GM19099 (cell line): ENCODE measurements around the gene WDFY3.

ENCODE experiments used
- POLR2A ChIP-seq: IDR thresholded peaks from 3 replicates; pipeline ENCODE4 v1.6.1; 2011; ENCODE audit warnings: low read depth; ENCODE audit not compliant: insufficient read length; ENCODE audit errors: extremely low read depth

The WDFY3 gene

DNA sequence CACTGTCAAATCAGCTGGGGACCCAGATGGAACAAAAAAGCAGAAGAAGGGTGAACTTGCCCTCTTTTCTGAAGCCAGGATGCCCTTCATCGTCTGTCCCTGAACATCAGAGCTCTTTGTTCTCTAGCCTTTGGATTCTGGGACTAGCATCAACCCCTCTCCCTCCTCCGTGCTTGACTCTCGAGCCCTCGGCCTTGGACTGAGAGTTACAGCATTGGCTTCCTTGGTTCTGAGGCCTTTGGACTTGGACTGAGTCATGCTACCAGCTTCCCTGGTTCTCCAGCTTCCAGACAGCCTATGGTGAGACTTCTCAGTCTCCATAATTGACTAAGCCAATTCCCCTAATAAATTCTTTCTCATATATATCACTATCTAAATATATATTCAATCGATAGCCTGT is 38.4 kb downstream of the WDFY3 start:
- TF ChIP-seq POLR2A: no peak

DNA sequence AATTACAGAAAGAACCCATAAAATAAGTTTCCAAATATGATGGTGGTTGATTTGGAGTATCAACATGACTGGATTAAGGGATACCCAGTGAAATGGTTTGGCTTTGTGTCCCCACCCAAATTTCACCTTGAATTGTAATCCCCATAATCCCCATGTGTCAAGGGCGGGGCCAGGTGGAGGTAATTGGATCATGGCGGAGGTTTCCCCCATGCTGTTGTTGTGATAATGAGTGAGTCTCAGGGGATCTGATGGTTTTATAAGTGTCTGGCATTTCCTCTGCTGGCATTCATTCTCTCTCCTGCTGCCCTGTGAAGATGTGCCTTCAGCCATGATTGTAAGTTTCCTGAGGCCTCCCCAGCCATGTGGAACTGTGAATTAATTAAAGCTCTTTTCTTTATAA is 39.1 kb downstream of the WDFY3 start:
- no peak for TF ChIP-seq POLR2A

DNA sequence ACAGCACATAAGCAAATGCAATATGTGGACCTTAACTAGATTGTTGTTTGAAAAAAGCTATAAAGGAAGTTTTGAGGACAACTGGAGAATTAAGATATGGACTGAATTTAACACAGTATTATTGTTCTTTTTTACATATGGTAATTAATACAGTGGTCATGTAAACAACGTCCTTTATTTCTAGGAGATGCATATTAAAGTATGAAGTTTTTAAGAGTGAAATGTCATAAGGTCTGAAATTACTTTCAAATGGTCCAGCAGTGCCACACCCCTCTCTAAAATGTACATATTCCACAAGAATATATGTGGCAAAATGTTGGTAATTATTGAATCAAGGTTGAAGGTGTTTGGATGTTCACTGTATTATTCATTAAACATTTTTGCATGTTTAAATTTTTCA is 40.9 kb downstream of the WDFY3 start:
- TF ChIP-seq POLR2A: no peak

DNA sequence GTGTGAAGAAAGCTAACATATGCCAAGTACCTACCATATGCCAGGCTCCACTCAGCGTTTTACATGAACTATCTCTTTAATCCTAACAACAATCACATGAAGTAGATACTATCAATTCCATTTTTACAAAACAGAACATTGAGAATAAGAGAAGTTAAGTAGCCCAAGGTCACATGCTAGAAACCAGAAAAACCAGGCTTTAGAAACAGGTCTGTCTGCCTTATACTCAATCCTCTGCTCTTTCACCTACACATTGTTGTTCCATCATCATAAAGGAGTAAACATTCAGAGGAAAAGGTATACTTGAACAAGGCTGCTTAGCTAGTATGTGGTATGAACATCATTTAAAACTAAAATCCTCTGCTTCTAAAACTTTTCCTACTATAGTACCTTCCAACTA is 42.1 kb downstream of the WDFY3 start:
- no peak for TF ChIP-seq POLR2A

DNA sequence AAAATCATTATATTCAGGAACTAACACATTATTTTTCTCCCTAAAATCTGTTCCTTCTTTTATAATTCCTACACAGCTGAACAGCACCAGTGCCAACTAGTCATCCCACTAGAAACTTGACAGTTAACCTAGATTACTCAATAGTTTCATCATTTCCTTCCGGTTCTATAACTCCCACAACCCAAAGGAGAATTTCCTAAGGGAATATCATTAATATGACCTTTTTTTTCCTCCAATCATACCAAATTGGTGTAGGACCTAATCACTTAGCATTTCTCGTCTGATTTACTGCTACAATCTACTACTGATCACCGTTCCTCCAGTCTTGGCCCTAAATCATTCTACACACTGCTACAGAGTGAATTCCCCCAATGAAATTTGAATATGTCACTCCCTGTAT is 45.9 kb downstream of the WDFY3 start:
- TF ChIP-seq POLR2A: no peak

DNA sequence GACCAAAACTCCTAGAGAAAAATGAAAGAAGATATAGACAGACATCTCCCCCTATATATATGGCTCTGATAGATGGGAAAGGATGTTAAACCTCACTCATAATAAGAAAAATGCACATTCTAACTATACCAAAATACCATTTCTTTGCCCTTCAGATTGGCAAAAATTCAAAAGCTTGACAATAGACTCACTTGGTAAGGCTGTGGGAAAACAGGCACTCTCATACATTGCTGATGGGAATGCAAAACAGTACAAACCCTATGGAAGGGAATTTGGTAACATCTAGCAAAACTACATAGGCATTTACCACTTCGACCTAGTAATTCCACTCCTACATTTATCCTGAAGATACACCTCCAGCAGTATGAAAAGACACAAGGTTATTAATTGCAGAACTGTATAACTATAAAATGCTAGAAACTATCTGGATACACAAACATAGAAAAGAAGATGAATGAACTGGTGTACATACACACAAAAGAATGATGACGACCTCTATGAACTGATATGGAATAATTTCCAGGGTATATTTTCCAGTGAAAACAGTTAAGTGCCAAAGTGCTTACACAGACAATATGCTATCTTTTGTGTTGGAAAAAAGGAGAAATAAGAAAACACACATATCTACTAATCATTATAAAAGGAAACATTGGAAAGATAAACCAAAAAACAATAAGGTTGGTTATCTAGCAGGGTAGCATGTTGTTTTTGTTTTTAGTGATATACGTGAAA is 48.5 kb downstream of the WDFY3 start:
- TF ChIP-seq POLR2A: no peak

- TF ChIP-seq POLR2A: no peak
These were observed 49.2 kb downstream of the WDFY3 start for GRCh38 chr4:84917086-84917821.

- no peak for TF ChIP-seq POLR2A
These were observed 50.3 kb downstream of the WDFY3 start for GRCh38 chr4:84916227-84916626.

- no peak for TF ChIP-seq POLR2A
These were observed 51.1 kb downstream of the WDFY3 start for GRCh38 chr4:84915396-84915780.

- TF ChIP-seq POLR2A: no peak
These were observed 51.6 kb downstream of the WDFY3 start for GRCh38 chr4:84914686-84915395.

DNA sequence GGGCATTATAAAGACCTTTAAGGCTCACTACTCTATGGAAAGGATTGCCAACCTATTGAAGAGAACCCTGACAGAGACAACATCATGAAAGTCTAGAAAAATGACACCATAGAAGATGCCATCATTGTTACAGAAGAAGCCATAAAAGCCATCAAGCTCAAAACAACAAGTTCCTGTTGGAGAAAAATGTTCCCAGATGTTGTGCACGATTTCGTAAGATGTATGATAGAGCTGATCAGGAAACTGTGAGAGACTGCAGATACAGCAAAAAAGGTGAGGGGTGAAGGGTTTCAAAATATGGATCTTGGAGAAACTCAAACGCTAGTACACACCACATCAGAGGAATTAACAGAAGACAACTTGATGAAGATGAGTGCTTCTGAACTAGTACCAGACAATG is 53.3 kb downstream of the WDFY3 start:
- TF ChIP-seq POLR2A: no peak

DNA sequence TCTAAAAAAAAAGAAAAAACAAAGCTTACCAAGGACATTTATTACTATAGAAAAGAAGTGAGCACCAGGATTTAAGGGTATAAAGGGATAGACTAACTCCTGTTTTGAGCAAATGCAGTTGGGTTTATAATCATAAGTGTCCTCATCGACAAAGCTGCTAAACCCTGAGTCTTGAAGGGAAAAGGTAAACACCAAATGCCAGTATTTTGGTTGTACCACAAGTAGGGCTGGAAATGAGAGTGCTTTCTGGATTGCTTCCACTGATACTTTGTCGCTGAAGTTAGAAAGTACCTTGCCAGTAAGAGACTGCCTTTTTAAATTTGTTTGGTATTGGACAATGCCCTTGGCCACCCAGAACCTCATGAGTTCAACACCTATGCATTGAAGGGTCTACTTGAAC is 53.7 kb downstream of the WDFY3 start:
- TF ChIP-seq POLR2A: no peak

GRCh38 chr4:84908876-84909275 is 57.6 kb downstream of the WDFY3 start:
- no peak for TF ChIP-seq POLR2A

DNA sequence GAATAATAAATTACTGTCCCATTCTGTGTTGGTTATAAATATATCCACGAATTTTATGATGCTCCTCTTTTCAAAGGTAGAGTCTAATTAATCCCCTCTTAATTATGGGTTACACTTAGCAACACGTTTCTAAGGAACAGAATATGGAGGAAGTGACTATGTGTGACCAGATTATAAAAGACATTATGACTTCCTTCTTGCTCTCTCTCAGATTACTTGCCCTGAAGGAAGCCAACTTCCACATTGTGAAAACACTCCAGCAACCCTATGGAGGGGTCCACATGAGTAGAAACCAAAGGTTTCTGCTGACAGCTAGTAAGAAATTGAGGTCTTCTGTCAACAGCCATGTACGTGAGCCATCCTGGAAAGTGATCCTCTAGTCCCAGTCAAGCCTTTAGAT is 59.3 kb downstream of the WDFY3 start:
- no peak for TF ChIP-seq POLR2A

DNA sequence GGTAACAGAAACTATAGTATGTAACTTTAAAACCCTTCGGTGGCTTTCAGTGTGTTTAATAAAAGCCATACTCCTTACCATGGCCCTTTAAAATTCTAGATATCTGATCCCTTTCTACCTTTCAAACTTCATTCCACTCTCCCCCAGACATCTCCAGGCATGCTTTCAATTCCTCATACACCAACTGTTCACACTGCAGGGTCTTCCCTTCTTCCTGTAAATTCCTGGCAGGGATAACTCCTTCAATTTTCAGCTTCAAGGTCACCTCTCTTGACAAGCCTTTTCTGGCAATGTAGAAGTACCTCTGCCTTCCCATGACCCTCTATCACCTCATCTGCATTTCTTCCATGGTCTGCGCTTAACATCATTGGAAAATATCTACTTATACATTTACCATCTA is 60.8 kb downstream of the WDFY3 start:
- TF ChIP-seq POLR2A: no peak

DNA sequence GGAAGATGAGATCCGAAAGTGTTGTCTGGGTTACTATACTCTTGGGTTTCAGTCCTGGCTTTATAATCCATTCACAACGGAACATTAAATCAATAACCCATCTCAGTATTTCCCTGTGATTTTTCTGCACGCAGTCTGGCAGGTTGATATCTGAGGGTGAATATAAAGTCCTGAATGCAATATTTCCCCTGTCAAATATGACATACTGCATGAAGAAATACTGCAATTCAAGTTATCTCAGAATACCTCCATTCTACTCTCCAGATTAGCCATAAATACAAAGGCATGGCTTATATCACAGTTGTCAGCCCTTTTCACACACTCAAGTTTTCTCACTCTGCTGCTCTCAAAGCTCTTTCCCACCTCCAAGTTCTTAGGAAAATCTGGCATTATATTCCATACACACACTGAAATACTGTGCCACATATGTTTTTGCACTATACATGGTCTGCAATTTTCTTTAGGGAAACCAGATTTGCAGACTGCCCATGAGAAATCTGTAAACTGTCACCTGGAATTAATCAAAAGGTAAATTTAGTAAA is 64.7 kb downstream of the WDFY3 start:
- no peak for TF ChIP-seq POLR2A

DNA sequence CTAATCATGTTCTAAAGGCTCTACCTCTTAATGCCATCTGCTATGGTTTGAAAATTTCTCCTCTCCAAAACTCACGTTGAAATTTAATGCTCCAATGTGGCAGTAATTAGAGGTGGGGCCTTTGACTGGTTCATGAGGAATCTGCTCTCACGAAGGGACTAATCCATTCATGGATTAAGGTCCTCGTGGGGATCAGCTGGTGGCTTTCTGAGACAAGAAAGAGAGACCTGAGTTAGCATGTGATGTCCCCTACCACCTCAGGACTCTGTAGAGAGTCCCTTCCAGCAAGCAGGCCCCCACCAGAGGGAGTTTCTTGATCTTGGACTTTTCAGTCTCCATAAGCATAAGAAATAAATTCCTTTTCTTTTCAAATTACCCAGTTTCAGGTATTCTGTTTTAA is 65.3 kb downstream of the WDFY3 start:
- TF ChIP-seq POLR2A: no peak

GRCh38 chr4:84899616-84900015 is 66.9 kb downstream of the WDFY3 start:
- no peak for TF ChIP-seq POLR2A
